SU-DHL-6 (cell line): ENCODE data around the gene REC114.

Experiments
- CTCF ChIP-seq: fragments of 200-600 bp; sonication (generic); IDR thresholded peaks from one replicate; pipeline ENCODE4 v1.5.1; 2017; ENCODE audit warnings: antibody characterized with exemption, mild to moderate bottlenecking, low read length, moderate library complexity; ENCODE audit not compliant: insufficient read depth, poor library complexity, severe bottlenecking
- EZH2phosphoT487 ChIP-seq: fragments of 200-600 bp; sonication (generic), shearing (Covaris generic); conservative IDR thresholded peaks from 2 replicates; pipeline ENCODE4 v1.6.1; 2018; ENCODE audit warnings: mild to moderate bottlenecking, antibody characterized with exemption, low read length, moderate library complexity, mixed read lengths

GRCh38 chr15:73602992-73603391 lies 160.0 kb downstream of the REC114 start:
- TF ChIP-seq CTCF, result no peak
- no peak for TF ChIP-seq EZH2phosphoT487
